ENCODE results near the gene OTUD5.
"Not testable (repeated sequence)": the region's sequence is repeated elsewhere in the genome, so short reads cannot be mapped to it uniquely, and the experiment has no call there.

Gene OTUD5

DNA sequence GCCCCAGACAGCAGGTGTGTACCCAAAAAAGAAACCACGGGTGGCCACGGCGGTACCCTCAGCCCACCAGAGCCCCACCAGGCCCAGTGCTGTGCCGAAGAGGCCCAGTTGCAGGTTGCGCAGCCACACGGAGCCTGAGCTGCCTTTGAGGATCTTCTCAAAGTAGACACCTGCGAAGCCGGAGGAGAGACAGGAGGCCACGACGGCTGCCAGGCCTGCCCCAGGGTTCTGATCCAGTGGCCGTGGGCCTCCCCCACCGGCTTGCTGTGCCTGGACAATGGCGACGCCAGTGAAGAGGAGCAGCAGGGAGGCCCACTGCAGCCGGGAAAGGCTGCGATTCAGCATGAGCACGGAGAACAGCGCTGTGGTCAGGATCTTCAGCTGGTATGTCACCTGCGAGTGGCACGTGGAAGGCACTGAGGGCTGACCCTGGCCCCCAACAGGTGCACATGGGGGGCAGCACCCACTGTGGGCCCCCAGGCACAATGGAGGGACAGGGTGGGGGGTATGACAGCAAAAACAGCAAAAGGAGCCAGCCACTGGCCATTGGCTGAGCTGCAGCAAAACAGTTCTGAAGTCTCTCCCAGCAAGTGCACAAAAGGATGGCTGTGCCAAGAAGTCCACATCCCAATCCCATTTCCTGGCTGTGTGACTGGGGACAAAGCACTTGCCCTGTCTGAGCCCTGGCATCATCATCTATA is 52.2 kb downstream of the OTUD5 start:
- no peak for DNase-seq

DNA sequence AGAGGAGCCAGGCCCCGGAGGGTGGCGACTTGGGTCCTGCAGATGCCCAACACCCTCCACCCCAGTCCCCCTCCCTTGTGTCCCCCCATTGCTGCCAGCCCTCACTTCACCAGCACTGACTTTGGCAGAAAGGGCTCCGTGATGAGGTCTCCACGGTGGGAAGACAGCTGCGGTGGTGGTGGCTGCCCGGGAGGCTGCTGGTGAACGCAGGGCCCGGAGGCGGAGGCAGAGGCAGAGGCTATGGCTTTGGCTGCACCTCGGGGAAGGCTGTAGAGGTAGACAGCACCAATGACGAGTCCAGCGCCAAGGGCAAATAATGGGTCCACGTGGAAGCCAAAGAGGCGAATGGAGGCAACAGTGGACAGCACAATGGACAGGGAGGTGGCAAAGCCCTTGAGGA is 52.8 kb downstream of the OTUD5 start:
- no peak for DNase-seq

DNA sequence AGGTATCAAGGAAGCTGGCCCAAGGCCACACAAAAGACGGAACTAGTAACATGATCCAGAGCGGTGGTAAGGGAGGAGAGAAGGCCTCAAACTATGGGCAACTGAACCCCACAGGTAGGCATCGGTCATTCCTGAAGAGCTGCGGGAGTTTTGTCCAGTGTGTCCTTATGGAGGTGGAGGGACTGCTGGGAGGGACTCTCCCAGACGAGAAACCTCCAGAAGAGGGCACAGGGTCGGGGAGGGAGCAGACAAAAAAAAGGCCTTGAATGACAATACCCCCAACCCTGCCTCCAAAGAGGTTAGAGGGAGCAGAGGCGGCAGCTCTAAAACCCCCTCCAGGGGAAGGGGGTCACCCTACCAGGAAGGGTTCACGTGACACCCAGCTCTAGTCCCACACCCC is 53.2 kb downstream of the OTUD5 start:
- no peak for DNase-seq

DNA sequence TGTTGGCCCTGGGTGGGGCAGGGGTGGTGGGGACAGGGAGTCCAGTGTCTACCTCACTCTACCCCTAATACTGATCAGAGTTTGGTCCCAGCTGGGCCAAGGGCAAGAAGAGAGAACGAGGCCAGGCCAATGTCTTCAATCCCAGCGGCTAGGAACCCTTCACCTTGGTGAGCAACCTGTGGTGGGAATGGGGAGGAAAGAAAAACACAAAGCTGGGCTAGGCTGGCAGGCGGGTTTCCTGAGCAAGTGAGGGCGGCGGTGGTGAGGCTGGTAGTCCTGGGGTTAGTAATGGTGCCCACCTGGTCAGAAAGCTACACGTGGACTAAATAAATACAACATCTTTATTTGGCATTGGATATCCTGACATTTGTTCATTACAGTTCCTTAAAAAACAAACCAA is 54.1 kb downstream of the OTUD5 start:
- DNase-seq, result no peak

DNA sequence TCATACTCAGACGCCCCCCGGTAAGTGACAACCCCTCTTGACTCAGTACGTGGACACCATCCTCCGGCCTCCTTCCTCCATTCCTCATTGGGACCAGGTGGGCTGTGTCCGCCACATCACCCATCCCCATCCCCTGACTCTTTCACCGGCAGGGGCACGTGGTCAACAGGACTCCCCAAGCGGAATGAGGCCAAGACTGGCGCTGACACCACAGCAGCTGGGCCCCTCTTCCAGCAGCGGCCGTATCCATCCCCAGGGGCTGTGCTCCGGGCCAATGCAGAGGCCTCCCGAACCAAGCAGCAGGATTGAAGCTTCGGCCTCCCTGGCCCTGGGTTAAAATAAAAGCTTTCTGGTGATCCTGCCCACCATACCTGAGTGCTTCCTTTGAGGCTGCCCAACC is 54.6 kb downstream of the OTUD5 start:
- no peak for DNase-seq

DNA sequence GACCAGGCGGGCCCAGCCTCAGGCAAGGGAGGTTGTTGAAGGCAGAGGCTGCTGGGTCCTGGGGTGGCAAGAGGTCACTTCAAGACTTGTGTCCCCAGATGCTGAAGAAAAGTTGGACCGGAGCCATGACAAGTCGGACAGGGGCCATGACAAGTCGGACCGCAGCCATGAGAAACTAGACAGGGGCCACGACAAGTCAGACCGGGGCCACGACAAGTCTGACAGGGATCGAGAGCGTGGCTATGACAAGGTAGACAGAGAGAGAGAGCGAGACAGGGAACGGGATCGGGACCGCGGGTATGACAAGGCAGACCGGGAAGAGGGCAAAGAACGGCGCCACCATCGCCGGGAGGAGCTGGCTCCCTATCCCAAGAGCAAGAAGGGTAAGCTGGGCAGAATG is 55.3 kb downstream of the OTUD5 start:
- DNase-seq, result no peak

DNA sequence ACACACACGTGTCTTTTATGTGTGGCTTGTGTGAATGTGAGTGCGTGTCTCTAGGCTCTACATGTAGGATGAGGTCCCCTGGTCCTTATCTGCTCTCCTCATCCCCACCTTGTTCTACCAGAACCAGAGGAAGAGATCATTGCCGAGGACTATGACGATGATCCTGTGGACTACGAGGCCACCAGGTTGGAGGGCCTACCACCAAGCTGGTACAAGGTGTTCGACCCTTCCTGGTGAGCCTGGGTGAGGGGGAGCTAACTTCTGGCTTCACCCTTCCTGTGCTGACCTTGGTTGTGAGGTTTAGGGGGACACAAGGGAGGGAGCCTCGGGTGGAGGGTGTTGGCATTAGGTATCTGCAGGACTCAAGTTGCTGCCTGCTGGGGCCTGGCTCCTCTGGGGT is 56.3 kb downstream of the OTUD5 start:
- DNase-seq, result no peak

DNA sequence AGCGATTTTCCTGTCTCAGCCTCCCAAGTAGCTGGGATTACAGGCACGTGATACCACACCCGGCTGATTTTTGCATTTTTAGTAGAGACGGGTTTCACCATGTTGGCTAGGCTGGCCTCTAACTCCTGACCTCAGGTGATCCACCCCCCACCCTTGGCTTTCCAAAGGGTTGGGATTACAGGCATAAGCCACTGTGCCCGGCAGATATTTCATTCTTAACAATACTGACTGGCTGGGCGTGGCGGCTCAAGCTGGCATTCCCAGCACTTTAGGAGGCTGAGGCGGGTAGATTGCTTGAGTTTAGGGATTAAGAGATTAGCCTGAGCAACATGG is 58.4 kb downstream of the OTUD5 start:
- no peak for DNase-seq

DNA sequence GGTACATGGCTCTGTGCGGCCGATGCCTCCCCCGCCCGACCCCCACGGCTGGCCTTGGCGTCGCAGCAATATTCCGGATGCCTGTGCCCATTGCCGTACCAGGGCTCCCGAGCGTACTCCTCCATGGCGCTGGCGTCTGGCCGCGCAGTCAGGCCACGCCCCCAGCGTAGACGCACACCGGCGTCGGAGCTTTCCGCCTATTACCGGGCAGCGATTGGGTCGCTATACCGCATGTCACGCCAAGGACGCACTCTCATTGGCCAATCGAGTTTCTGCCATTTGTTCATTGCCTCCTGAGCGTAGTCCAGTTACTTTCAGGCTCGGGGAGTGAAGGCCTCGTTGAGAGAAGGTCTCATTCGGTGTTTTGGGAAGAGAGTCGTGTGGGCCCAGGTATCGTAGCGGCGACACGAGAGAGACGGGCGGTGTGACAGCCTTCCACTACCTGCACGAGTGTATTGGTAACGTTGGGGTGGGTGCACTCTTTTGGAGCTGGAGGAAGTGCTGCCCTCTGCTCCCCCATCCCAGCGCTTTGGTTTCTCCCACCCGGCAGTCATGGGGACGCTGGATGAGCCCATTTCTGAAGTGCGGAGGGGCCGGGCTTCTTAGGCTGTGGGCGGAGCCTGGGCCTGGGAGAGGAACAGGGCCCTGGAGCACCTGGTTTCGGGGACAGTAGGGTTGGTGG is 59.6 kb downstream of the OTUD5 start, which contains the start of the genes PQBP1 and TIMM17B:
Gene PQBP1, plus strand, starts transcription at position 306 of the 682 bp plus-strand sequence. CDS start 580 bp downstream, outside the sequence.
Gene TIMM17B, minus strand, starts transcription at position 144 of the 682 bp plus-strand sequence. Its CDS starts 19 bp downstream, at position 125.
- peak; percentile 88 for DNase-seq

DNA sequence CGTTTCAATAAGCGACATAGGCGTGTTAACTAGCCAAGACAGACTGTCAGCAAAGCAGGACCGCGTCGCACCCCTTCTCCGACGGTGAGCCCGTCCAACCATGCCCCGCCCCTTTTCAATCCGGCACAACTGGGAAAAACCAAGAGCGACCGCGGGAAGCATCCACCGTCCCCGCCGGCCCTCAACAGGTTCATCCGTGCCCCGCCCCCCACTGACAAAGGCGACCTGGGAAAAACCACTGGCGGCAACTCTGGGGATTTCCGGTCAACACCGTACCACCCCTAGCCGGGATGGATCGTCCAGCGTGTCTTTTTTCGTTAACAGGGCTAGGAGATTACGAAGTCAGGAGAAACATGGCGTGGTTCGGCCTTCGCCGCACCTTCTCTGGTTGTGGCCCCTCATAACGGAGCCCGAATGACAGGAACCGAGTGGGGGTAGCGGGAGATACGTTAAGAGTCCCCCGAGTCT is 60.2 kb downstream of the OTUD5 start:
- peak; percentile 61 for DNase-seq

DNA sequence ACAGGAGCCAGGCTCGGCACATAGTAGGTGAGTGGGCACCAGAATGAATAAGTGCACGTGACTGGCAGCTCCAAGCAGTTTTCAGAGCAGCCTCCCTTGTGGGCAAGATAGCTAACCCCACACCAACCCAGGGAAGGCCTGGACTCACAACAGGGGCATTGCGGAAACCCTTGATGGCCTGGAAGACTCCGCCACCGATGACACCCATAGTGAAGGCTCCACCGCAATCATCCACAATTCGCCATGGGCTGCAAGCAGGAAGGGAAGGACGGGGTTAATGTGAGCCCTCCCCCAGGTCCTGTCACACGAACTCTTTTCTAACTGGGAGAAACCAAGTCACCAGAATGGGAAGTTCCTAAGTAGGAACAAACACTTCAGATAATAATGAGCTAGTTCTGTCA is 60.8 kb downstream of the OTUD5 start:
- peak; percentile 1 for DNase-seq

DNA sequence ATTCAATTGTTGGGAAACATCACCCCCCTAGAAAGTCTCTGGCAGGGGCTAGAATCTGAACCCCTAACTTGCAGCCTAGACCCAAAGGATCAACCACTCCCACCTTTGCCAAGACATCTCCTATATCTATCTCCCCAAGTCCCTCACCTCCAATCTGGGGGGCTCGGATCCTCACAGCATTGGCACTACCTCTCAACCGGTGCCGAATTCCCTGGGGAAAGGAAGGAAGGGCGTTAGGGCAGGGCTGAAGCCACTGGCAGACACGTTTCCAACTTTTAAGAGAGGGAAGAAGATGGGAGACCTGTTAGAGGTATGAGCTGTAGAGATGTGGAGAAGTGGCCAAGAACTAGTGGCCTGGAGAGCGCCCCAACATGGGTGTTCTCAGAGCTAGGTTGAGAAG is 62.5 kb downstream of the OTUD5 start:
- no peak for DNase-seq

DNA sequence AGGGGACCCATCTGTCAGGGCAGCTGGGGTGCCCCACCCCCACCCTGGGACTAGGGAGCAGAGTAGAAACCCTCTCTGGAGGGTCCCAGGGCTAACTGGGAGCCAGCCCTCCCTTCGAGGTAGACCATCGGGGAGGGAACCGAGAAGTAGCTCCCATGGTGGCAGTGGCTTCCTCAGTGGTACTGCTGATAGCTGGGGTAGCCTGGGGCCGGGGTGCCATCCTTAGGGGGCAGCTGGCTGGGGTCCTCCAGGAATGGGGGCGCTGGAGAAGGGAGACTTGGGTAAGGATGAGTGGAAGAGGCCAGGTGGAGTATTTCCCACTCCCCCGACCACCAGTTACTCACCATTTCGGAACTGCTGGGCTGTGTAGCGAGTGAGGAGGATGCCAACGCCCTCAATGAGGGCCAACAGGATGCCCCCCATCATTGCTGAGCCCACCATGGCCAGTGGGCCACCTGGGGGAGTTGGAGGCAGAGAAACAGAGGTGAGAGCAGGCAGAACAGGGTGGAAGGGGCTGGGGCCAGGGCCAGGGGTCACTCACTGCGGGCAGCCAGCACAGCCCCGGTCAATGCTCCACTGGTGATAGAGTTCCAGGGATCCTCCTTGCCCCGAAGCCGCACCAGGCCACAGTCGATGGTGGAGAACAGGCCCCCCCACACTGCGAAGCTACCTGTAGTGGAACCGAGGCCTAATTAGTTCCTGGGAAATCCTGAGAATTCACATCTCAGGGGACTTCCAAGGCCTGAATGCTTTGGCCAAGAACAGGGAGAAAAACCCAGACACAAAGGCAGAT is 63.7 kb downstream of the OTUD5 start:
- no peak for DNase-seq

DNA sequence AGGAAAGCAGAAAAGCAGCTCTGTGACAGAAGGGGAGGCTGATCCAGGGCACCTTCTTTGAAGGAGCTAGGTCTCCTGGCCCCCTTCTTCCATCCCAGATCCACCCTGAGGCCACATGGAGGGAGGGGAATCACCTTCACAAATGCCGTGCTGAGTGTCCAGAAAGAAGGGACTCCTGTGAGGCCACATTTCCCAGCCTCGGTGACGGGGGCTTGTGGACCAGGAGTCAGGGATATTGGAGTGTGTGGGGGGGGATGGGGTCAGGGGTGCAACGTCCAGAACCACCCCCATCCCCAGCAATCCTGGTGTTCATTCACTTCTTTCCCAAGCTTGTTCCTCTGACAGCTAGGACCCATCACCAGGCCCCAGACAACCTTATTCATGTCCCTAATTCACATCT is 64.5 kb downstream of the OTUD5 start:
- DNase-seq, result no peak

DNA sequence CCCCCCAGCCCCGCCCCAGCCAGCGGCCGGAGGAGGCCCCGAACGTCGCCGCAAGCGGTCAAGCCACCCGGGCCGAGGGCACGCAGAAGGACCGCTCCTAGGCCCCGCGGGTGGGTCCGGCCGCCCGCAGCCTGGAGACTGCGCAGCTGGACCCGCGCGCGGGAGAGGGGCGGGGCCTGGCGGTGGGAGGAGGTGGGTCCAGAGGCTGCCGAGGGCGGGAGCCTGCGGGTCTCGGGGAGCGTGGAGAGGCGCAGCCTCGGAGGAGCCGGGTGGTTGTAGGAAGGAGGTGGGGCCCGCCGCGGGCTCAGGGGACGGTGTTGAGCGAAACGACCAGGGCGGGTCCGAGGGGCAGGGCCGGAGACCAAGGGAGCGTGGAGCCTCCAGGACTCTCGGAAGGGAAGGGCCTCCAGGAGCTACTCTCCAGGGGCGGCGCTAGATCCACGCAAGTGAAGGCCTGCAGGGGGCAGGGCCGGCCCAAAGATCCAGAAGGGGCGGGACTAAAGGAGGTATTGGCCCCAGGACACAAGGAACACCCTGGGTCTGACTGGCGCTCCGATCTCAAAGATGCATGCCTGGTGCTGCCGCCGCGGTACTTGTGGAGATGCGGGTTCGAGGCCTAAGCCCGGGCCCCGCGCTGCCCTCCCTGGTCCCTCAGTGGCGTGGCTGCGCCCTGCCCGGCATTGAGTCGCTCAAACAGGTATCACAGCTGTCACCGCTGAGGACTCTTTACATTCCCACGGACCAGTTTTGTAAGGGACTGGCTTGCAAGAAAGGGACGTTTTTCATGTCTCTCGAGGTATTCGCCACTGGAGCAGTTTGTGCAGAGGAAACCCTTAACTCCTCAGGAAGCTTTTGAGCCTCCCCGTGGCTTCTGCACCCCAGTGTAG is 65.8 kb downstream of the OTUD5 start:
- DNase-seq, result peak; percentile 65

DNA sequence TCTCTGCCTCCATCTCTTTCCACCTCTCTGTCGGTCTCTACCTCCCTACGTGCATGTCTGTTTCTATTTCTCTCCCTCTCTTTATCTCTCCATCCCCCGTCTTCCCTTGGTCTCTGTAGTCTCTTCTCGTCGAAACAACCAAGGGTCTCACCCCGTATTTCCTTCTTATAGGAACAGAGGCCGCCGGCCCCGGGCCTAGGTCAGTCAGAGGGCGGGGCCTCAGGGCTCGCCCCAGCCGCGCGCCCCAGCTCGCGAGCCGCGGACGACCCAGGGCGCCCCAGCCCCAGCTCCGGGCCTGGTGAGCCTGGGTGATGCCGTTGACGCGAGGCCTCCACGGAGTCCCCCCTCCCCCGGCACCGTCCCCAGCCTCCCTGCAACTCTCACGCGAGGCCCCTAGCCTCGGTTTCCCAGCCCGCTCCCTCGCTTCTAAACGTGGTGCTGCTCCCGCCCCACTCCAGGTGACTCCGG is 66.4 kb downstream of the OTUD5 start:
- DNase-seq, result no peak

DNA sequence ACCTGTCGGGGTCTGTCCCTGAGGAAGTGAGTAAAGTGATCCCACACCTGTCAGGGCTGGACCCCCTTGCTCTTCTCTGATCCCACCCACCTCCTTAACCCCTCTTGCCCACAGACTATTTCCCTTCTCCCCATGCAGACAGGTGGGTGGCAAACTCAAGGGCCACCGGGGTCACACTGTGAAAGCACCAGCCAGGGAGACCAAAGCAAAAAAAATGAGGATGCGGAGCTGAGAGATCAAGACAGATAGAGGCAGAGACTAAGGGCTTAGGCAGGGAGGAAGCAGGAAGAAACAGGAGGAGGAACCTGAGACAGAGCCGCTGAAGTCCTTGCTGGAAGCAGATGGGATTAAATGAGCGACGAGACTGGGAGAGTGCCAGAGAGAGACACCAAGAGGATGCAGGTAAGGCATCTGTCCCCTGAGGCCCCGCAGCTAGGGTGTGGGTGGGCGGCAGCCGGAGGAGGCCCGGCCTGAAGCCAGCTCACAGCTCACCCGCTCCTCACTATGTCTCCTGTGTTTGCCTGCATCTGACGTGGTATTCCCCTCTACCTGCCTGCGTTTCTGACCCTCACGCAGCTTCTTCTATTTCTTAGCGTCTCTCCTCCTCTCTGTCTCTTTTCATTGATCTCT is 67.0 kb downstream of the OTUD5 start:
- DNase-seq, result no peak

DNA sequence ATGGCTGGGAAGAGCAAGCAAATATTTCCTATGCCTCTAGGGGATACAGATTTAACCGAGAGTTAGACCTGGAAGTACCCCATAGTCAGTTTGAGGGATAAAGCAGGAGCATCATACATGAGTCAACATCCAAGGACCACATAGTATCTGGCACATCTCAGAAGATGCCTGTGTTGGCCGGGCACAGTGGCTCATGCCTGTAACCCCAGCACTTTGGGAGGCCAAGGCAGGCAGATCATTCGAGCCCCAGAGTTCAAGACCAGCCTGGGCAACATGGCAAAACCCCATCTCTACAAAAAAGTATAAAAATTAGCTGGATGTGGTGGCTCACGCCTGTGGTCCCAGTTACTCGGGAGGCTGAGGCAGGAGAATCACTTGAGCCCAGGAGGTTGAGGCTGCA is 70.8 kb downstream of the OTUD5 start:
- DNase-seq, result not testable (repeated sequence)

DNA sequence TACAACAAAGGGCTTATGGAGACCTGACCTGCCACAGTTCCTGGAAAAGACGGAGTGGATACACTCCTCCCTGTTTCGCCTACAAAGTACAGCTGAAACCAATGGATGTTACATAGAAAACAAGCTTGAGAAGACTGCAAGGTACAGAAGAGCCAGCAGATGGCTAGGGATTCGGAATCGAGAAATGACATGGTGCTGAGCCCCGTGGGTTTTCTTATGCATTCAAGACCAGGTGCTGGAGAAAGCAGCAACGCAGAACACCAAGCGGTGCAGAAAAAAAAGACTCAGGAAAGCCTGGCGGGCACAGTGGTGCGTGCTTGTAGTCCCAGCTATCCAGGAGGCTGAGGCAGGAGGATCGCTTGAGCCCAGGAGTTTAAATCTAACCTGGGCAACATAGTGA is 73.7 kb downstream of the OTUD5 start:
- DNase-seq, result no peak

DNA sequence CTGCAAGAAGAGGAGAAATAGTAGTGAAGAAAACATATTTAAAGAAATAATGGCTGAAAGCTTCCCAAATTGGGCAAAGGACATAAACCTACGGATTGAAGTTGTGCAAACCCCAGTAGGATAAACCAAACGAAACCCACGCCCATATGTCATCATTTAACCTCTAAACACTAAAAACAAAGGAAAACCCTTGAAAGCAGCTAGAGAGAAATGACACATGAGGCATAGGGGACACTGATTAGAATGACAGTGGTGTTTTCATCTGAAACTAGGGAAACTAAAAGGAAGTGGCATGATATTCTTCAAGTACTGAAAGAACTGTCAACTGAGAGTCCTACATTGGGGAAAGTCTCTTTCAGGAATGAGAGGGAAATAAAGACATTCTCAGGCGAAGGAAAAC is 80.5 kb downstream of the OTUD5 start:
- DNase-seq, result not testable (repeated sequence)

Data from NCI-H774 (cell line).